K562 (cell line): ENCODE data around the gene BIRC7. TPM values are rescaled to one million over a fixed set of nuclear protein-coding genes. Genes with fewer than 3 reads are reported as not detected.

Experiments used
- BHLHE40 ChIP-seq: IDR thresholded peaks from 2 replicates; pipeline ENCODE4 v1.6.1; 2011; ENCODE audit warnings: low read length, improper control_type of control experiment
- DMBX1 ChIP-seq: fragments of 250-450 bp; sonication (Bioruptor Pico); IDR thresholded peaks from 2 replicates; pipeline ENCODE4 v1.8.0; 2022; ENCODE audit warnings: inconsistent platforms, mild to moderate bottlenecking, moderate library complexity, borderline replicate concordance
- EGR1 ChIP-seq: fragments of 450-650 bp; conservative IDR thresholded peaks from 2 replicates; pipeline ENCODE4 v1.6.1; 2017; ENCODE audit warnings: mild to moderate bottlenecking
- ETV1 ChIP-seq: fragments of 450-650 bp; conservative IDR thresholded peaks from 2 replicates; pipeline ENCODE4 v1.6.1; 2016; ENCODE audit warnings: missing genetic modification characterization, control low read depth, low read depth, missing compliant biosample characterization
- HDAC3 ChIP-seq: fragments of 450-650 bp; IDR thresholded peaks from 2 replicates; pipeline ENCODE4 v1.6.1; 2018; ENCODE audit warnings: borderline replicate concordance, mild to moderate bottlenecking, moderate library complexity; ENCODE audit not compliant: partially characterized antibody
- HDAC6 ChIP-seq: IDR thresholded peaks from 2 replicates; pipeline ENCODE4 v1.6.1; 2012; ENCODE audit warnings: low read depth, mild to moderate bottlenecking, control low read depth, inconsistent platforms, low read length, moderate library complexity
- NCOR1 ChIP-seq: fragments of 450-650 bp; IDR thresholded peaks from 2 replicates; pipeline ENCODE4 v1.6.1; 2016; ENCODE audit warnings: mild to moderate bottlenecking, moderate library complexity
- NR2C2 ChIP-seq, 2 experiments: fragments of 200-800 bp in 1 of 2; sonication (Bioruptor generic) in 1 of 2; sonication (generic) in 1 of 2; formaldehyde crosslinking in 1 of 2; IDR thresholded peaks; 2 replicates each; pipeline versions ENCODE4 v1.6.1 to v1.8.0; 2016 to 2022; ENCODE audit warnings: mild to moderate bottlenecking in 1 of 2, missing compliant biosample characterization in 1 of 2, missing genetic modification characterization in 1 of 2, missing genetic modification reagents in 1 of 2
- PML ChIP-seq: IDR thresholded peaks from 2 replicates; pipeline ENCODE4 v1.6.1; 2012; ENCODE audit warnings: low read length, inconsistent platforms
- POLR2B ChIP-seq: fragments of 450-650 bp; IDR thresholded peaks from 2 replicates; pipeline ENCODE4 v1.6.1; 2018; ENCODE audit warnings: low read depth; ENCODE audit not compliant: partially characterized antibody
- RHOXF2B ChIP-seq: fragments of 250-450 bp; sonication (Bioruptor Pico); conservative IDR thresholded peaks from 2 replicates; pipeline ENCODE4 v1.5.1; 2021
- ZEB2 ChIP-seq: fragments of 450-650 bp; IDR thresholded peaks from 2 replicates; pipeline ENCODE4 v1.6.1; 2016
- ZNF134 ChIP-seq: fragments of 250-450 bp; sonication (Bioruptor Pico); conservative IDR thresholded peaks from 2 replicates; pipeline ENCODE4 v1.4.0; 2020
- ZNF263 ChIP-seq: sonication (generic); formaldehyde crosslinking; IDR thresholded peaks from 2 replicates; pipeline ENCODE4 v1.8.0; 2022; ENCODE audit warnings: mild to moderate bottlenecking, missing genetic modification reagents, borderline replicate concordance
- ZNF77 ChIP-seq: fragments of 250-450 bp; sonication (Bioruptor Pico); IDR thresholded peaks from 2 replicates; pipeline ENCODE4 v1.5.0; 2020
- polyA plus RNA-seq, 8 experiments: library from polyadenylated mRNA; depleted of rRNA in 4 of 8; stranded (reverse) in 5 of 8; unstranded in 3 of 8; fragments of >200 nt; fragmentation: Nextera tagmentation in 2 of 8; fragmentation: Illumina TruSeq in 1 of 8; extraction: Ambion mirVana in 2 of 8; extraction: Trizol in 1 of 8; gene quantifications; 2 replicates each; pipeline versions ENCODE4 v1.2.1 to v1.2.3, GENCODE V29; 2011 to 2014; ENCODE audit warnings: inconsistent platforms in 1 of 8, missing spikeins in 1 of 8
- total RNA-seq, 7 experiments: library from RNA; depleted of rRNA in 6 of 7; stranded (reverse); fragments of >200 nt in 6 of 7; fragmentation: Illumina TruSeq in 2 of 7; extraction: Trizol in 2 of 7; gene quantifications; 2 replicates each; pipeline versions ENCODE4 v1.2.1 to v1.2.3, GENCODE V29; 2011 to 2021; ENCODE audit warnings: low replicate concordance in 1 of 7
- TF ChIP-seq, protein P1 (sequence below): fragments of 250-450 bp; sonication (Bioruptor Pico); IDR thresholded peaks from 2 replicates; pipeline ENCODE4 v1.9.0; 2021; ENCODE audit warnings: mild to moderate bottlenecking, inconsistent platforms
- TF ChIP-seq, protein P2 (sequence below), 2 experiments: fragments of 450-650 bp; conservative IDR thresholded peaks; 2 replicates each; pipeline ENCODE4 v1.6.1; 2017; ENCODE audit warnings: mild to moderate bottlenecking in 2 of 2, moderate library complexity in 2 of 2
- TF ChIP-seq, protein P3 (sequence below): sonication (generic); formaldehyde crosslinking; IDR thresholded peaks from 2 replicates; pipeline ENCODE4 v1.9.0; 2022; ENCODE audit warnings: mild to moderate bottlenecking, missing genetic modification reagents
- TF ChIP-seq, protein P4 (sequence below): sonication (generic); formaldehyde crosslinking; IDR thresholded peaks from 2 replicates; pipeline ENCODE4 v1.8.0; 2022; ENCODE audit warnings: missing genetic modification reagents, mild to moderate bottlenecking, borderline replicate concordance

The BIRC7 gene
- total and polyA plus RNA-seq, 9 of the 15 experiments (the other 6 are each of a cell fraction or from before 2014, with no cell fraction given): 0.14 to 0.19 (median 0.16) TPM; not detected in 5

DNA sequence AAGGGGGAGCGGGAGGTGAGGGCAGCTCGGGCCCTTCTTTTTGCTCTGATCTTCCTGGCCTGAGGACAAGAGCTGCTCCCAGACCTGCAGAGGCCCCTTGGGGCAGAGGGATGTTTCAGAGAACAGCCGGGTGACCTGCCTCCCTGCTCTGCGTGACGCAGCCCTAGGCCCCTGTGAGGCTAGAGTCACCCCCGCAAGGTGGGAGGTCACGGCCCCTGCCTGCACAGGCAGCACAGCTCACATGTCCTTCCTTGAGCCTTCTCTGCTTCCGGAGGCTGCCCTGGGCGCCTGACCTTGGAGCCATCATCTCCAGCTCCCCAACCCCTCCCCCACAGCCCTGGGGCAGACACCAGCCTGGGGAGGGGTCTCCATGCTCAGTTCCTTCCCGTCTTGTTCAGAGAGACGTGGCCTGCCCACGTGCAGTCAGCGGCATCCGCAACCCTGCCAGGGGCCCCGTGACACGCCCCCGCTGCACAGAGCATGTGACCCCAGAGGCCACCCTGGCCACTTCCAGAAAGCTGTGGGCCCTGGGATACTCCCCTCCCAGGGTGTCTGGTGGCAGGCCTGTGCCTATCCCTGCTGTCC lies at the start of gene BIRC7 (continued):
- TF ChIP-seq RHOXF2B (CRISPR knock-in tag): no peak
- TF ChIP-seq POLR2B: no peak
- 0 out of 2 replicates have a peak, but pooled peaks have one; percentile 23 for TF ChIP-seq ETV1 (tag)
- no peak for TF ChIP-seq DMBX1 (CRISPR knock-in tag)
- peak; percentile 37; the same call in 1 of the 2 replicates for TF ChIP-seq BHLHE40
- TF ChIP-seq HDAC3: no peak
- peak; percentile 84 for TF ChIP-seq EGR1
- no peak for TF ChIP-seq NCOR1
- TF ChIP-seq NR2C2 (CRISPR knock-in tag; IDR thresholded peaks at IDR 0.05): no peak
- peak; percentile 52 for TF ChIP-seq NR2C2 (tag; IDR thresholded peaks at IDR 0.05)
- TF ChIP-seq, protein P1, sequence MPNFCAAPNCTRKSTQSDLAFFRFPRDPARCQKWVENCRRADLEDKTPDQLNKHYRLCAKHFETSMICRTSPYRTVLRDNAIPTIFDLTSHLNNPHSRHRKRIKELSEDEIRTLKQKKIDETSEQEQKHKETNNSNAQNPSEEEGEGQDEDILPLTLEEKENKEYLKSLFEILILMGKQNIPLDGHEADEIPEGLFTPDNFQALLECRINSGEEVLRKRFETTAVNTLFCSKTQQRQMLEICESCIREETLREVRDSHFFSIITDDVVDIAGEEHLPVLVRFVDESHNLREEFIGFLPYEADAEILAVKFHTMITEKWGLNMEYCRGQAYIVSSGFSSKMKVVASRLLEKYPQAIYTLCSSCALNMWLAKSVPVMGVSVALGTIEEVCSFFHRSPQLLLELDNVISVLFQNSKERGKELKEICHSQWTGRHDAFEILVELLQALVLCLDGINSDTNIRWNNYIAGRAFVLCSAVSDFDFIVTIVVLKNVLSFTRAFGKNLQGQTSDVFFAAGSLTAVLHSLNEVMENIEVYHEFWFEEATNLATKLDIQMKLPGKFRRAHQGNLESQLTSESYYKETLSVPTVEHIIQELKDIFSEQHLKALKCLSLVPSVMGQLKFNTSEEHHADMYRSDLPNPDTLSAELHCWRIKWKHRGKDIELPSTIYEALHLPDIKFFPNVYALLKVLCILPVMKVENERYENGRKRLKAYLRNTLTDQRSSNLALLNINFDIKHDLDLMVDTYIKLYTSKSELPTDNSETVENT: no peak
- peak; percentile 49 for TF ChIP-seq ZNF263 (CRISPR knock-in tag)
- TF ChIP-seq, protein P2, sequence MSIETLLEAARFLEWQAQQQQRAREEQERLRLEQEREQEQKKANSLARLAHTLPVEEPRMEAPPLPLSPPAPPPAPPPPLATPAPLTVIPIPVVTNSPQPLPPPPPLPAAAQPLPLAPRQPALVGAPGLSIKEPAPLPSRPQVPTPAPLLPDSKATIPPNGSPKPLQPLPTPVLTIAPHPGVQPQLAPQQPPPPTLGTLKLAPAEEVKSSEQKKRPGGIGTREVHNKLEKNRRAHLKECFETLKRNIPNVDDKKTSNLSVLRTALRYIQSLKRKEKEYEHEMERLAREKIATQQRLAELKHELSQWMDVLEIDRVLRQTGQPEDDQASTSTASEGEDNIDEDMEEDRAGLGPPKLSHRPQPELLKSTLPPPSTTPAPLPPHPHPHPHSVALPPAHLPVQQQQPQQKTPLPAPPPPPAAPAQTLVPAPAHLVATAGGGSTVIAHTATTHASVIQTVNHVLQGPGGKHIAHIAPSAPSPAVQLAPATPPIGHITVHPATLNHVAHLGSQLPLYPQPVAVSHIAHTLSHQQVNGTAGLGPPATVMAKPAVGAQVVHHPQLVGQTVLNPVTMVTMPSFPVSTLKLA (conservative IDR thresholded peaks at IDR 0.05): peak in 1 of 2 experiments; percentile 62; a peak in 2 of 4 replicates
- TF ChIP-seq HDAC6: no peak
- no peak for TF ChIP-seq ZNF134 (CRISPR knock-in tag)
- TF ChIP-seq, protein P3, sequence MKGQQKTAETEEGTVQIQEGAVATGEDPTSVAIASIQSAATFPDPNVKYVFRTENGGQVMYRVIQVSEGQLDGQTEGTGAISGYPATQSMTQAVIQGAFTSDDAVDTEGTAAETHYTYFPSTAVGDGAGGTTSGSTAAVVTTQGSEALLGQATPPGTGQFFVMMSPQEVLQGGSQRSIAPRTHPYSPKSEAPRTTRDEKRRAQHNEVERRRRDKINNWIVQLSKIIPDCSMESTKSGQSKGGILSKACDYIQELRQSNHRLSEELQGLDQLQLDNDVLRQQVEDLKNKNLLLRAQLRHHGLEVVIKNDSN: peak; percentile 57
- TF ChIP-seq ZNF77 (CRISPR knock-in tag): no peak
- TF ChIP-seq ZEB2: no peak
- TF ChIP-seq, protein P4, sequence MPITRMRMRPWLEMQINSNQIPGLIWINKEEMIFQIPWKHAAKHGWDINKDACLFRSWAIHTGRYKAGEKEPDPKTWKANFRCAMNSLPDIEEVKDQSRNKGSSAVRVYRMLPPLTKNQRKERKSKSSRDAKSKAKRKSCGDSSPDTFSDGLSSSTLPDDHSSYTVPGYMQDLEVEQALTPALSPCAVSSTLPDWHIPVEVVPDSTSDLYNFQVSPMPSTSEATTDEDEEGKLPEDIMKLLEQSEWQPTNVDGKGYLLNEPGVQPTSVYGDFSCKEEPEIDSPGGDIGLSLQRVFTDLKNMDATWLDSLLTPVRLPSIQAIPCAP (CRISPR knock-in tag): no peak
- no peak for TF ChIP-seq PML
